ENCODE data around the gene KBTBD7. TPM values are rescaled to one million over a fixed set of nuclear protein-coding genes. Genes with fewer than 3 reads are reported as not detected.

KBTBD7 gene
- total RNA-seq, 1 experiment from 2014 or later, result 6.4 TPM

GRCh38 chr13:41224113-41225110 lies 30.0 kb upstream of the KBTBD7 start:
- no peaks in the 10 kb centered on the region for H3K27me3 Mint-ChIP-seq (ENCODE audit: unreplicated experiment)
- CTCF ChIA-PET, result no interaction called here
- intact Hi-C loops (cut with micrococcal nuclease; ENCODE audit: unreplicated experiment), result no loop called here
- H3K27ac Mint-ChIP-seq (ENCODE audit: unreplicated experiment), result no peak overlapping the region
- no peak for TF ChIP-seq CTCF (IDR thresholded peaks at IDR 0.05; ENCODE audit: unreplicated experiment)
- H3K36me3 Mint-ChIP-seq (ENCODE audit: insufficient read depth, unreplicated experiment), result no peaks in the 10 kb centered on the region
- no peak overlapping the region for H3K4me3 Mint-ChIP-seq (ENCODE audit: low read depth, unreplicated experiment)
- peaks cover 3% of the 10 kb centered on the region for H3K4me1 Mint-ChIP-seq (ENCODE audit: low read depth, unreplicated experiment)
- BruUV-seq (replicated peaks), result no TSS peak
- H3K9me3 Mint-ChIP-seq (ENCODE audit: low read depth, unreplicated experiment), result no peaks in the 10 kb centered on the region
- no peak for DNase-seq

- Mint-ChIP-seq H3K4me3 (ENCODE audit: low read depth, unreplicated experiment) (no peak overlapping the region), H3K27ac (ENCODE audit: unreplicated experiment) (no peak overlapping the region), H3K27me3 (ENCODE audit: unreplicated experiment) (no peaks in the 10 kb centered on the region), H3K36me3 (ENCODE audit: insufficient read depth, unreplicated experiment) (no peaks in the 10 kb centered on the region), H3K4me1 (ENCODE audit: low read depth, unreplicated experiment) (peaks cover 9% of the 10 kb centered on the region), H3K9me3 (ENCODE audit: low read depth, unreplicated experiment) (no peaks in the 10 kb centered on the region)
- intact Hi-C loops (cut with micrococcal nuclease; ENCODE audit: unreplicated experiment), result loop anchor here (1.0 kb wide), 1 partner anchor 147 kb away; no protein-coding TSS in a partner anchor
- peak; percentile 45 for DNase-seq
- CTCF ChIA-PET, result no interaction called here
- TF ChIP-seq CTCF (IDR thresholded peaks at IDR 0.05; ENCODE audit: unreplicated experiment), result no peak
- BruUV-seq (replicated peaks), result no TSS peak
Observed at GRCh38 chr13:41222259-41222852, 28.0 kb upstream of the KBTBD7 start.

- CTCF ChIA-PET, result interaction anchor here (0.7 kb wide), 1 partner anchor 146 kb away, joined by 5 read pairs; no protein-coding TSS in a partner anchor
- Mint-ChIP-seq H3K4me1 (ENCODE audit: low read depth, unreplicated experiment) (peaks cover 9% of the 10 kb centered on the region), H3K27me3 (ENCODE audit: unreplicated experiment) (no peaks in the 10 kb centered on the region)
Observed at GRCh38 chr13:41220401-41220800, 26.0 kb upstream of the KBTBD7 start.

More at GRCh38 chr13:41220401-41220800, 26.0 kb upstream of the KBTBD7 start:
- intact Hi-C loops (cut with micrococcal nuclease; ENCODE audit: unreplicated experiment), result no loop called here
- no peak for TF ChIP-seq CTCF (IDR thresholded peaks at IDR 0.05; ENCODE audit: unreplicated experiment)
- DNase-seq, result no peak
- no TSS peak for BruUV-seq (replicated peaks)
- Mint-ChIP-seq H3K27ac (ENCODE audit: unreplicated experiment) (no peak overlapping the region), H3K9me3 (ENCODE audit: low read depth, unreplicated experiment) (no peaks in the 10 kb centered on the region), H3K36me3 (ENCODE audit: insufficient read depth, unreplicated experiment) (no peaks in the 10 kb centered on the region), H3K4me3 (ENCODE audit: low read depth, unreplicated experiment) (no peak overlapping the region)
